Neural progenitor cell (in vitro differentiated cells): ENCODE measurements around the gene TEKT3.

Source experiments
- CTCF ChIP-seq: fragments of 200-600 bp; sonication (generic); IDR thresholded peaks from 2 replicates; pipeline ENCODE4 v1.5.1; 2017; ENCODE audit warnings: antibody characterized with exemption, mild to moderate bottlenecking
- EZH2 ChIP-seq: fragments of 200-600 bp; sonication (generic); IDR thresholded peaks from 2 replicates; pipeline ENCODE4 v1.6.1; 2017; ENCODE audit warnings: antibody characterized with exemption, mild to moderate bottlenecking, moderate library complexity

DNA sequence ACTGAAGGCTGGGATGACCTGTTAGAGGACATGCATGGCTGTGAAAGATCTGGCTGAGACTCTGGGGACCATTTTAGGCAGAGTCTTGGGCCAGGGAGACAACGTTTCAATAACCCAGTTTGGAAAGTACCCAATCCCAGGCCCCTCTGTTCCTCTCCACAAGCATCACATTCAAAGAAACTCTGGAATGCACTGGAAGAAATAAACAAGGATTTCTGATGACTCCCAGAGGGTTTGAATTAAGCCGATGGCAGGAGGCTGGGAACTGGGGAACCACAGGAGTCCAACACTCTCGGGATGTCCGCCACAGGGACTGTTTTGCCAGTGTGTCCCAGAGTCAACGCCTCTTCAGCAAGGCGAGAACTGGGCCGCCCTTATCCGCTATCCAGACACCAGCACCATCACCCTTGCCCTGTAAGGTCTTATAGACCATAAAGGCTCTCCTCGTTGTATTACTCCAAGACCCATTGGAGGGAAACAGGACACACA, 79.6 kb downstream of the TEKT3 start:
- TF ChIP-seq CTCF (no peak), EZH2 (no peak)
